Left hindlimb (tissue), 1 donor: ENCODE results near the gene TYW1.
"Not testable (repeated sequence)": the region's sequence is repeated elsewhere in the genome, so short reads cannot be mapped to it uniquely, and the experiment has no call there.

Experiments used
- DNase-seq: peaks from one replicate; pipeline ENCODE4 v3.0.0-alpha.2; 2018

TYW1 gene

GRCh38 chr7:67135617-67136486 is 139.2 kb downstream of the TYW1 start:
- not testable (repeated sequence) for DNase-seq

GRCh38 chr7:67137489-67137888 is 140.9 kb downstream of the TYW1 start:
- not testable (repeated sequence) for DNase-seq

- DNase-seq: not testable (repeated sequence)
Measured at GRCh38 chr7:67139876-67140275, 143.2 kb downstream of the TYW1 start.

- DNase-seq: not testable (repeated sequence)
Measured at GRCh38 chr7:67141001-67141400, 144.4 kb downstream of the TYW1 start.

- DNase-seq: not testable (repeated sequence)
Measured at GRCh38 chr7:67143091-67143786, 146.6 kb downstream of the TYW1 start.

GRCh38 chr7:67145581-67146193 is 149.1 kb downstream of the TYW1 start:
- not testable (repeated sequence) for DNase-seq

GRCh38 chr7:67149131-67149530 is 152.5 kb downstream of the TYW1 start:
- DNase-seq: not testable (repeated sequence)

- DNase-seq: not testable (repeated sequence)
Measured at GRCh38 chr7:67154374-67154773, 157.7 kb downstream of the TYW1 start.

GRCh38 chr7:67156064-67156463 is 159.4 kb downstream of the TYW1 start:
- DNase-seq: not testable (repeated sequence)

- DNase-seq: not testable (repeated sequence)
Measured at GRCh38 chr7:67163285-67163684, 166.7 kb downstream of the TYW1 start.

GRCh38 chr7:67171151-67171550 is 174.5 kb downstream of the TYW1 start:
- DNase-seq: not testable (repeated sequence)

GRCh38 chr7:67176730-67177129 is 180.1 kb downstream of the TYW1 start:
- DNase-seq: not testable (repeated sequence)

- DNase-seq: not testable (repeated sequence)
Measured at GRCh38 chr7:67178915-67179688, 182.5 kb downstream of the TYW1 start.

GRCh38 chr7:67182956-67183750 is 186.5 kb downstream of the TYW1 start:
- DNase-seq: not testable (repeated sequence)

GRCh38 chr7:67184912-67185659 is 188.5 kb downstream of the TYW1 start:
- not testable (repeated sequence) for DNase-seq

GRCh38 chr7:67185660-67186129 is 189.1 kb downstream of the TYW1 start:
- not testable (repeated sequence) for DNase-seq

GRCh38 chr7:67189160-67189559 is 192.5 kb downstream of the TYW1 start:
- not testable (repeated sequence) for DNase-seq

- DNase-seq: not testable (repeated sequence)
Measured at GRCh38 chr7:67189801-67190465, 193.3 kb downstream of the TYW1 start.

- not testable (repeated sequence) for DNase-seq
Measured at GRCh38 chr7:67191002-67191720, 194.5 kb downstream of the TYW1 start.
